Hepatocyte (in vitro differentiated cells): ENCODE results near the gene NUB1. TPM values are rescaled to one million over a fixed set of nuclear protein-coding genes. Genes with fewer than 3 reads are reported as not detected.

Experiments
- DNase-seq: peaks from one replicate; pipeline ENCODE4 v3.0.0-alpha.2; 2016; ENCODE audit warnings: low spot score
- H2AFZ ChIP-seq: fragments of 200-600 bp; sonication (generic); 2 replicates; pipeline ENCODE4 v1.6.0; 2016; ENCODE audit warnings: antibody characterized with exemption, mild to moderate bottlenecking
- H3K27ac ChIP-seq: fragments of 200-600 bp; sonication (generic); 2 replicates; pipeline ENCODE4 v1.5.1; 2016; ENCODE audit warnings: mild to moderate bottlenecking
- H3K27me3 ChIP-seq: fragments of 200-600 bp; sonication (generic); 2 replicates; pipeline ENCODE4 v1.6.1; 2016
- H3K36me3 ChIP-seq: fragments of 200-600 bp; sonication (generic); replicated peaks from 2 replicates; pipeline ENCODE4 v1.5.1; 2016; ENCODE audit warnings: low read depth; ENCODE audit not compliant: insufficient read depth
- H3K4me1 ChIP-seq: fragments of 200-600 bp; sonication (generic); 2 replicates; pipeline ENCODE4 v1.5.1; 2016; ENCODE audit warnings: mild to moderate bottlenecking, moderate library complexity; ENCODE audit not compliant: insufficient read depth
- H3K4me2 ChIP-seq: fragments of 200-600 bp; sonication (generic); 2 replicates; pipeline ENCODE4 v1.6.0; 2016
- H3K4me3 ChIP-seq: fragments of 200-600 bp; sonication (generic); 2 replicates; pipeline ENCODE4 v1.5.1; 2016; ENCODE audit warnings: mild to moderate bottlenecking
- H3K79me2 ChIP-seq: fragments of 200-600 bp; sonication (generic); 2 replicates; pipeline ENCODE4 v1.6.0; 2017; ENCODE audit warnings: mild to moderate bottlenecking
- H3K9me2 ChIP-seq: fragments of 200-600 bp; sonication (generic); replicated peaks from 2 replicates; pipeline ENCODE4 v1.6.0; 2017; ENCODE audit warnings: mild to moderate bottlenecking; ENCODE audit not compliant: insufficient read depth
- H3K9me3 ChIP-seq: fragments of 200-600 bp; sonication (generic); 2 replicates; pipeline ENCODE4 v1.5.1; 2016; ENCODE audit warnings: low read depth, mild to moderate bottlenecking
- H4K20me1 ChIP-seq: fragments of 200-600 bp; sonication (generic); 2 replicates; pipeline ENCODE4 v1.6.0; 2016; ENCODE audit warnings: mild to moderate bottlenecking; ENCODE audit not compliant: insufficient read depth, poor library complexity, severe bottlenecking
- EZH2 ChIP-seq: fragments of 200-600 bp; sonication (generic); IDR thresholded peaks from 2 replicates; pipeline ENCODE4 v1.6.1; 2016; ENCODE audit warnings: antibody characterized with exemption, mild to moderate bottlenecking, borderline replicate concordance
- EZH2phosphoT487 ChIP-seq: fragments of 200-600 bp; sonication (generic); IDR thresholded peaks from one replicate; pipeline ENCODE4 v1.6.1; 2018; ENCODE audit warnings: antibody characterized with exemption, mild to moderate bottlenecking, low read depth, moderate library complexity; ENCODE audit not compliant: unreplicated experiment, severe bottlenecking
- WGBS: methylation state at CpG from one replicate; pipeline ENCODE4 v1.1.6; 2016; ENCODE audit warnings: low lambda C conversion rate; ENCODE audit errors: missing lambda C conversion rate; 5-methylcytosine and 5-hydroxymethylcytosine counted together
- polyA plus RNA-seq: library from polyadenylated mRNA; unstranded; fragments of >200 nt; fragmentation: Nextera tagmentation; extraction: Ambion mirVana; gene quantifications from 2 replicates; pipeline ENCODE4 v1.2.1, GENCODE V29; 2016
- total RNA-seq: library from RNA; depleted of rRNA; stranded (reverse); fragments of >200 nt; gene quantifications from 2 replicates; pipeline ENCODE4 v1.2.3, GENCODE V29; 2014
- TF ChIP-seq, protein P1 (sequence below): fragments of 200-600 bp; sonication (generic); IDR thresholded peaks from 2 replicates; pipeline ENCODE4 v1.5.1; 2016; ENCODE audit warnings: antibody characterized with exemption, mild to moderate bottlenecking; ENCODE audit not compliant: poor library complexity

Gene NUB1
- total and polyA plus RNA-seq, 2 experiments from 2014 or later = 28.4 to 38.6 TPM

DNA sequence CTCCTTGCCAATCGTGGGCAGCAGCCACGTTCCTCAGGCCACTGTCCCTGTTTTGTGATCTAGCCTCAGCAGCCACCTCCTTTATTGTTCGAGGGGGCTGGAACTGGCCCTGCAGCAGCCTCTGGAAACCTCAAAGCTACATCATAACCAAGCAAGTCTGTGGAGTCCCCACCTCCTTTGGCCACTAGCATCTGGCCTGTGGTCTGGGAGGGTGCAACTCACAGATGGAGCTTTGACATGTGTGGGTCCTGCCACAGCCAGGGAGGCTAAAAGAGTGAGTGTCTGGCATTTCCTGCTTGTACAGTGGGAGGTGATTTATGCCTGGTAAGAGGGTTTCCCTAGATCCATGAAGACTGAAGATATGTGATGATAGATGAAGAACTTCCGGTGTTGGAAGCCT is 32.3 kb upstream of the NUB1 start:
- Histone ChIP-seq H3K4me2 (no peak overlapping the region), H3K4me3 (no peak overlapping the region), H4K20me1 (no peaks in the 10 kb centered on the region), H3K4me1 (no peaks in the 10 kb centered on the region), H2AFZ (no peak overlapping the region), H3K79me2 (no peaks in the 10 kb centered on the region), H3K27ac (no peak overlapping the region), H3K27me3 (peaks cover 4% of the 10 kb centered on the region), H3K36me3 (no peaks in the 10 kb centered on the region), H3K9me3 (no peaks in the 10 kb centered on the region), H3K9me2 (no peaks in the 10 kb centered on the region)
- WGBS = 63% methylated on average over 4 of the region's 4 CpGs
- no peak for DNase-seq
- TF ChIP-seq EZH2 (no peak), EZH2phosphoT487 (no peak)
- TF ChIP-seq, protein P1, sequence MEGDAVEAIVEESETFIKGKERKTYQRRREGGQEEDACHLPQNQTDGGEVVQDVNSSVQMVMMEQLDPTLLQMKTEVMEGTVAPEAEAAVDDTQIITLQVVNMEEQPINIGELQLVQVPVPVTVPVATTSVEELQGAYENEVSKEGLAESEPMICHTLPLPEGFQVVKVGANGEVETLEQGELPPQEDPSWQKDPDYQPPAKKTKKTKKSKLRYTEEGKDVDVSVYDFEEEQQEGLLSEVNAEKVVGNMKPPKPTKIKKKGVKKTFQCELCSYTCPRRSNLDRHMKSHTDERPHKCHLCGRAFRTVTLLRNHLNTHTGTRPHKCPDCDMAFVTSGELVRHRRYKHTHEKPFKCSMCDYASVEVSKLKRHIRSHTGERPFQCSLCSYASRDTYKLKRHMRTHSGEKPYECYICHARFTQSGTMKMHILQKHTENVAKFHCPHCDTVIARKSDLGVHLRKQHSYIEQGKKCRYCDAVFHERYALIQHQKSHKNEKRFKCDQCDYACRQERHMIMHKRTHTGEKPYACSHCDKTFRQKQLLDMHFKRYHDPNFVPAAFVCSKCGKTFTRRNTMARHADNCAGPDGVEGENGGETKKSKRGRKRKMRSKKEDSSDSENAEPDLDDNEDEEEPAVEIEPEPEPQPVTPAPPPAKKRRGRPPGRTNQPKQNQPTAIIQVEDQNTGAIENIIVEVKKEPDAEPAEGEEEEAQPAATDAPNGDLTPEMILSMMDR = no peak

DNA sequence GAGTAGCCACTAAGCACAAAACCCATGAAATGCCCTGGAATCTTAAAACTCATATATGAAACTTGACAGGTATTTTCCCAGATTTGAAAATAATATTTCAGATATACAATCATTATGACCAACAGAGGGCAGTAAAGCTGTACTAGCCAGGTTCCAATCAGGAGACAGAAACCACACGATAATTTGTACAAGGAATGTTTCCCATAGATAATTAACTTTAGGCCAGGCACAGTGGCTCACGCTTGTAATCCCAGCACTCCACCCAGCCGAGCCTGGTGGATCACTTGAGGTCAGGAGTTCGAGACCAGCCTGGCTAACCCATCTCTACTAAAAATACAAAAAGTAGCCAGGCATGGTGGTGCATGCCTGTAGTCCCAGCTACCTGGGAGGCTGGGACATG is 31.0 kb upstream of the NUB1 start:
- no peaks in the 10 kb centered on the region for H3K9me2 ChIP-seq
- no peaks in the 10 kb centered on the region for H3K9me3 ChIP-seq
- no peak overlapping the region for H3K4me3 ChIP-seq
- H3K79me2 ChIP-seq = no peaks in the 10 kb centered on the region
- no peak overlapping the region for H3K4me2 ChIP-seq
- H4K20me1 ChIP-seq = no peaks in the 10 kb centered on the region
- 51% methylated on average over 4 of the region's 4 CpGs for WGBS
- H3K27ac ChIP-seq = no peak overlapping the region
- DNase-seq = peak; percentile 53
- H3K36me3 ChIP-seq = no peaks in the 10 kb centered on the region
- H3K4me1 ChIP-seq = no peaks in the 10 kb centered on the region
- H2AFZ ChIP-seq = no peak overlapping the region
- H3K27me3 ChIP-seq = peaks cover under 1% of the 10 kb centered on the region
- TF ChIP-seq EZH2phosphoT487 (no peak), EZH2 (no peak)
- TF ChIP-seq, protein P1 = peak; percentile 50

DNA sequence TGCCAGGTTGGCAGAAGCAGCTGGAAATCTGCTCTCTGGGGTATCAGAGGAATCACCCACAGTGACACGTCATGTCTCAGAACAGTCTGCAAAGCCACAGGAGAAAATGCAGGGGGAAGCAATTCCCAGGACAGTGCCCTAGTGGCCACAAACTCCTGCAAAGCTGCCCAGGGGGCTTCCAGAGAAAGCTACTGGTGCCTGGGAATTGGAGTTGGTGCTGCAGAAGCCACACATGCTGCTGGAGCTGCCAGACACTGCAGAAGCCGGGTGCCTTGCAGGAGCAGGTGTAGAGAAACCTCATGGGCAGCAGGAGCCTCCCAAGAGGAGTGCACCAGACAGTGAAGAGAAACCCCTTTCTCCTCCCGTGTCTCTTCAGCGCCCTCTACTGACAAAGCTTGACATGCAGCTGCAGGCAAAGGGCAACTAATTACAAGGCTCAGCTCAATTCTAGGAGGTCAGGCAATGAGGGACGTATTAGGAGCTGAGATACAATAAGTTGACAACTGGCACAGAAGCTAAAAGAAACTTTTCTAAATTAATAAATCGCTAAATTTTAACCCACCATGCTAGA is 30.2 kb upstream of the NUB1 start:
- H3K27ac ChIP-seq = no peak overlapping the region
- no peak overlapping the region for H3K4me3 ChIP-seq
- TF ChIP-seq EZH2phosphoT487 (no peak), EZH2 (no peak)
- TF ChIP-seq, protein P1 = peak; percentile 14
- no peaks in the 10 kb centered on the region for H3K79me2 ChIP-seq
- H4K20me1 ChIP-seq = no peaks in the 10 kb centered on the region
- H3K36me3 ChIP-seq = no peaks in the 10 kb centered on the region
- no peaks in the 10 kb centered on the region for H3K9me3 ChIP-seq
- H3K4me1 ChIP-seq = no peaks in the 10 kb centered on the region
- H3K9me2 ChIP-seq = no peaks in the 10 kb centered on the region
- WGBS = 72% methylated on average over 6 of the region's 6 CpGs
- no peak overlapping the region for H3K4me2 ChIP-seq
- H2AFZ ChIP-seq = no peak overlapping the region
- H3K27me3 ChIP-seq = no peaks in the 10 kb centered on the region
- no peak for DNase-seq

DNA sequence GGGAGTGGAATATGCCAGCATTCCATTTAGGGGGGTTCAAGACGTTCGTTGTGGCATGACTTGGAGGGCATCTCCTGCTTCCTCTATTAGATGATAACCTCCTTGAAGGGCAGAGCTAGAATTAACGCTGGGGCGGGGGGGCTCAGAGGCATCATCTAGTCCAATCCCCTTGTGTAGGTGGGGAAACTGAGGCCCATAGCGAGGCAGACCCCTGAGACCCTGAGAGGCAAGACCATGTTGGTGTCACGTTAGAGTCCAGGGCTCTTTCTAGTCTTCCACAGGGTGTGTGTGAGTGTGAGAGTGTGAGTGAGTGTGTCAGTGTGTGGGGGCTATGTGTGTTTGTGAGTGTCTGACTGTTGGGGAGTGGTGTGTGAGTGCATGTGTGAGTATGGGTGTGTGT is 29.3 kb upstream of the NUB1 start:
- Histone ChIP-seq H3K4me2 (no peak overlapping the region), H3K27ac (no peak overlapping the region), H3K27me3 (no peaks in the 10 kb centered on the region)

More for the DNA sequence above, 29.3 kb upstream of the NUB1 start:
- Histone ChIP-seq H3K36me3 (no peaks in the 10 kb centered on the region), H3K4me3 (no peak overlapping the region), H3K9me2 (no peaks in the 10 kb centered on the region), H2AFZ (no peak overlapping the region), H3K79me2 (no peaks in the 10 kb centered on the region), H3K9me3 (no peaks in the 10 kb centered on the region), H4K20me1 (no peaks in the 10 kb centered on the region), H3K4me1 (no peaks in the 10 kb centered on the region)
- no peak for DNase-seq
- no peak for TF ChIP-seq EZH2
- TF ChIP-seq, protein P1 = no peak
- WGBS = 100% methylated on average over 6 of the region's 6 CpGs
